ENCODE data around the gene FOXK1. TPM values are rescaled to one million over a fixed set of nuclear protein-coding genes. Genes with fewer than 3 reads are reported as not detected.
A peak's percentile ranks its signal among the peaks of the same experiment; 100 is the strongest.

FOXK1 gene
- polyA plus RNA-seq, 3 donors = 0.33 to 16.8 (median 0.76) TPM

DNA sequence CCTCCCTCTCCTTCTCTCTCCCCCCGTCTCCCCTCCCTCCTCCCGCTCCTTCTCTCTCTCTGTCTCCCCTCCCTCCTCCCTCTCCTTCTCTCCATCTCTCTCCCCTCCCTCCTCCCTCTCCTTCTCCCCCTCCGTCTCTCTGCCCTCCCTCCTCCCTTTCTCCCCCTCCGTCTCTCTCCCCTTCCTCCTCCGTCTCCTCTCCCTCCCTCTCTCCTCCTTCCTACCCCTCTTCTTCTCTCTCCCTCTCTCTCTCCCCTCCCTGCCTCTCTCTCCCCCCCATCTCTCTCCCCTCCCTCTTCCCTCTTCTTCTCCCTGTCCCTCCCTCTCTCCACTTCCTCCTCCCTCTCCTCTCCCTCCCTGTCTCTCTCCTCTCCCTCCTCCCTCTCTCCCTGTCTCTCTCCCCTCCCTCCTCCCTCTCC is 125.5 kb downstream of the FOXK1 start:
- no peak overlapping the region for H3K27ac ChIP-seq (ENCODE audit: low read depth in 1 of 2, low read length in 2 of 2)
- Mint-ChIP-seq H3K27me3 (ENCODE audit: low read depth in 3 of 3) (peaks cover 40 to 60% (median 43%) of the 10 kb centered on the region in 3 donors), H3K4me1 (peaks cover 6% of the 10 kb centered on the region), H3K27ac (no peak overlapping the region), H3K4me3 (peak overlapping the region in 1 of 2 donors; percentile 65), H3K36me3 (no peaks in the 10 kb centered on the region), H3K9me3 (peaks cover 0 to 6% (median 1%) of the 10 kb centered on the region in 7 donors)
- peaks cover 0 to 7% of the 10 kb centered on the region in 2 donors for H3K4me1 ChIP-seq (ENCODE audit: control insufficient read depth in 1 of 2, insufficient read depth in 2 of 2, low read length in 2 of 2)
- no peak overlapping the region for H3K4me2 ChIP-seq (replicated peaks; ENCODE audit: extremely low read depth, low read length, poor library complexity, severe bottlenecking)
- H3K79me2 ChIP-seq (ENCODE audit: insufficient read depth, low read length) = no peaks in the 10 kb centered on the region
- 0% methylated on average over 4 of the region's 5 CpGs for whole genome bisulfite sequencing (ENCODE audit: insufficient coverage)
- H3K36me3 ChIP-seq (replicated peaks in 1 of 2; ENCODE audit: control insufficient read depth in 1 of 2, insufficient read depth in 2 of 2, low read length in 2 of 2) = no peaks in the 10 kb centered on the region
- DNase-seq = no peak
- H3K9ac ChIP-seq (ENCODE audit: insufficient read depth, low read length, poor library complexity, severe bottlenecking) = no peak overlapping the region
- TF ChIP-seq, protein P1, sequence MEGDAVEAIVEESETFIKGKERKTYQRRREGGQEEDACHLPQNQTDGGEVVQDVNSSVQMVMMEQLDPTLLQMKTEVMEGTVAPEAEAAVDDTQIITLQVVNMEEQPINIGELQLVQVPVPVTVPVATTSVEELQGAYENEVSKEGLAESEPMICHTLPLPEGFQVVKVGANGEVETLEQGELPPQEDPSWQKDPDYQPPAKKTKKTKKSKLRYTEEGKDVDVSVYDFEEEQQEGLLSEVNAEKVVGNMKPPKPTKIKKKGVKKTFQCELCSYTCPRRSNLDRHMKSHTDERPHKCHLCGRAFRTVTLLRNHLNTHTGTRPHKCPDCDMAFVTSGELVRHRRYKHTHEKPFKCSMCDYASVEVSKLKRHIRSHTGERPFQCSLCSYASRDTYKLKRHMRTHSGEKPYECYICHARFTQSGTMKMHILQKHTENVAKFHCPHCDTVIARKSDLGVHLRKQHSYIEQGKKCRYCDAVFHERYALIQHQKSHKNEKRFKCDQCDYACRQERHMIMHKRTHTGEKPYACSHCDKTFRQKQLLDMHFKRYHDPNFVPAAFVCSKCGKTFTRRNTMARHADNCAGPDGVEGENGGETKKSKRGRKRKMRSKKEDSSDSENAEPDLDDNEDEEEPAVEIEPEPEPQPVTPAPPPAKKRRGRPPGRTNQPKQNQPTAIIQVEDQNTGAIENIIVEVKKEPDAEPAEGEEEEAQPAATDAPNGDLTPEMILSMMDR (IDR thresholded peaks at IDR 0.05) = no peak
- no peaks in the 10 kb centered on the region for H3K9me3 ChIP-seq (replicated peaks in 1 of 2; ENCODE audit: control insufficient read depth in 1 of 2, insufficient read depth in 1 of 2, low read length in 2 of 2)
- no peak overlapping the region for H2AFZ ChIP-seq (ENCODE audit: insufficient read depth, low read depth, low read length, poor library complexity, severe bottlenecking)
- no peaks in the 10 kb centered on the region for H4K20me1 ChIP-seq (ENCODE audit: insufficient read depth, low read length)
- H3K27me3 ChIP-seq (ENCODE audit: control insufficient read depth in 2 of 2, insufficient read depth in 2 of 2, low read length in 2 of 2) = peaks cover 2 to 39% of the 10 kb centered on the region in 2 donors
- no peak overlapping the region for H3K4me3 ChIP-seq (replicated peaks in 1 of 3; ENCODE audit: low read depth in 2 of 3, low read length in 3 of 3)
- intact Hi-C loops (cut with micrococcal nuclease) = no loop called here

DNA sequence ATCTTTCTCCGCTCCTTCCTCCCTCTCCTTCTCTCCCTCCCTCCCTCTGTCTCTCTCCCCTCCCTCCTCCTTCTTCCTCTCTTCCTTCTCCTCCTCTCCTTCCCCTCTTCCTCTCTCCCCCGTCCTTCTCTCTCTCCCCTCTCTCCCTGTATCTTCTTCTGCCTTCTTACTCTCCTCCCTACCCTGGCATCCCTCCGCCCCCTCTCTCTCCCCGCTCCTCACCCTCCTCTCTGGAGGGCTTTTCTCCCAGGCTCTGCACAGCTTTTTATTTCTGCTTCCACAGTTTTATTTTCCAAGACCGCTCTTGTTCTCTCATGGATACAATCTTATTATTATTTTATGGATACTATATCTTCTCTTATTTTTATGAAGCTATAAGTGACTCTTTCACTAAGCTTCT is 125.9 kb downstream of the FOXK1 start:
- no peak overlapping the region for H2AFZ ChIP-seq (ENCODE audit: insufficient read depth, low read depth, low read length, poor library complexity, severe bottlenecking)
- DNase-seq = no peak
- WGBS (ENCODE audit: insufficient coverage) = 27% methylated on average over 2 of the region's 5 CpGs
- TF ChIP-seq, protein P1 (IDR thresholded peaks at IDR 0.05) = no peak
- H3K79me2 ChIP-seq (ENCODE audit: insufficient read depth, low read length) = no peaks in the 10 kb centered on the region
- H3K4me3 Mint-ChIP-seq = peak overlapping the region in 1 of 2 donors; percentile 65
- intact Hi-C loops (cut with micrococcal nuclease) = no loop called here
- no peak overlapping the region for H3K4me3 ChIP-seq (replicated peaks in 1 of 3; ENCODE audit: low read depth in 2 of 3, low read length in 3 of 3)
- H3K27ac Mint-ChIP-seq = peak overlapping the region in 1 of 7 donors; percentile 73
- H3K9me3 ChIP-seq (replicated peaks in 1 of 2; ENCODE audit: control insufficient read depth in 1 of 2, insufficient read depth in 1 of 2, low read length in 2 of 2) = peaks cover 0 to 3% of the 10 kb centered on the region in 2 donors
- H3K27me3 Mint-ChIP-seq (ENCODE audit: low read depth in 3 of 3) = peaks cover 41 to 61% (median 43%) of the 10 kb centered on the region in 3 donors
- no peak overlapping the region for H3K27ac ChIP-seq (ENCODE audit: low read depth in 1 of 2, low read length in 2 of 2)
- H4K20me1 ChIP-seq (ENCODE audit: insufficient read depth, low read length) = no peaks in the 10 kb centered on the region
- no peaks in the 10 kb centered on the region for H3K36me3 ChIP-seq (replicated peaks in 1 of 2; ENCODE audit: control insufficient read depth in 1 of 2, insufficient read depth in 2 of 2, low read length in 2 of 2)
- H3K4me2 ChIP-seq (replicated peaks; ENCODE audit: extremely low read depth, low read length, poor library complexity, severe bottlenecking) = no peak overlapping the region
- no peaks in the 10 kb centered on the region for H3K36me3 Mint-ChIP-seq
- H3K9me3 Mint-ChIP-seq = peaks cover 1 to 10% (median 4%) of the 10 kb centered on the region in 7 donors
- H3K27me3 ChIP-seq (ENCODE audit: control insufficient read depth in 2 of 2, insufficient read depth in 2 of 2, low read length in 2 of 2) = peaks cover 2 to 39% of the 10 kb centered on the region in 2 donors
- peaks cover 6% of the 10 kb centered on the region for H3K4me1 Mint-ChIP-seq
- H3K9ac ChIP-seq (ENCODE audit: insufficient read depth, low read length, poor library complexity, severe bottlenecking) = no peak overlapping the region
- peaks cover 0 to 7% of the 10 kb centered on the region in 2 donors for H3K4me1 ChIP-seq (ENCODE audit: control insufficient read depth in 1 of 2, insufficient read depth in 2 of 2, low read length in 2 of 2)
